ENCODE data around the gene CDC45.

CDC45 gene

GRCh38 chr22:19505735-19506126 lies 26.0 kb downstream of the CDC45 start:
- Histone ChIP-seq H3K9me3 (ENCODE audit: control insufficient read depth, insufficient read depth, low read depth, low read length) (no peaks in the 10 kb centered on the region), H3K4me1 (ENCODE audit: control insufficient read depth, insufficient read depth, low read length) (no peaks in the 10 kb centered on the region), H3K4me3 (ENCODE audit: low read depth, low read length) (no peak overlapping the region), H3K27ac (ENCODE audit: extremely low read depth, low read depth, low read length) (no peak overlapping the region), H3K36me3 (ENCODE audit: control insufficient read depth in 2 of 2, insufficient read depth in 1 of 2, low read length in 2 of 2) (peaks cover 4 to 74% of the 10 kb centered on the region in 2 experiments; a peak in 1 of 3 replicates)
- ChIA-PET CTCF (interaction anchor here (0.6 kb wide), 1 partner anchor 30 kb away, joined by 3 read pairs; no protein-coding TSS in a partner anchor), POLR2A (no interaction called here)
- TF ChIP-seq GLI2 (tag by site-specific recombination; IDR thresholded peaks at IDR 0.05; ENCODE audit: borderline replicate concordance, low read depth) (no peak), ZNF596 (tag by site-specific recombination; IDR thresholded peaks at IDR 0.05) (no peak), RBAK (tag by site-specific recombination; IDR thresholded peaks at IDR 0.05) (no peak), IKZF3 (tag by site-specific recombination; IDR thresholded peaks at IDR 0.05) (no peak)

DNA sequence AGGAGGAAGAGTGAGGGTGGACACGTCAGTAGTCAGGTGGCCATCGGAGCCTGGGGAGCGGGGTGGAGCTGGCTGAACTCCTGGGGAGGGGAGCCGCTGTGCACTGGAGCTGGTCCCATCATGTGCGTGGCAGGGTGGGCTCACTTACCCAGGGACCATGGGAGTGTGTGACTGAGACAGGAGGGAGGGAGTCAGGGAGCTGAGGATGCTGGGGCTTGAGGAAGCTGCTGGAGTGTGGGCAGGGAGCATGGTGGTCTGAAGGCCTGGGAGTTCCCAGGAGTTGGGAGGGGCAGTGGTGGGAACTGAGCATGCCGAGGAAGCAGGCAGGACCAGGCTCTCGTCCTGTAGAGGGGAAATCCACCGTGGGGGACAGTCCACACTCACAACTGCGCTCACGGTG lies 26.5 kb downstream of the CDC45 start:
- H3K9me3 ChIP-seq (ENCODE audit: control insufficient read depth, insufficient read depth, low read depth, low read length) = no peaks in the 10 kb centered on the region
- POLR2A ChIA-PET = no interaction called here
- TF ChIP-seq ZFP41 (tag by site-specific recombination; IDR thresholded peaks at IDR 0.05; ENCODE audit: borderline replicate concordance) (no peak), REPIN1 (tag by site-specific recombination; IDR thresholded peaks at IDR 0.05; ENCODE audit: low read depth) (no peak), ZNF221 (tag by site-specific recombination; IDR thresholded peaks at IDR 0.05; ENCODE audit: borderline replicate concordance) (no peak), ZFP37 (tag by site-specific recombination; IDR thresholded peaks at IDR 0.05) (no peak), ZNF510 (tag by site-specific recombination; IDR thresholded peaks at IDR 0.05; ENCODE audit: insufficient replicate concordance) (no peak), ZNF521 (tag by site-specific recombination; IDR thresholded peaks at IDR 0.05) (no peak)
- TF ChIP-seq, protein P1, sequence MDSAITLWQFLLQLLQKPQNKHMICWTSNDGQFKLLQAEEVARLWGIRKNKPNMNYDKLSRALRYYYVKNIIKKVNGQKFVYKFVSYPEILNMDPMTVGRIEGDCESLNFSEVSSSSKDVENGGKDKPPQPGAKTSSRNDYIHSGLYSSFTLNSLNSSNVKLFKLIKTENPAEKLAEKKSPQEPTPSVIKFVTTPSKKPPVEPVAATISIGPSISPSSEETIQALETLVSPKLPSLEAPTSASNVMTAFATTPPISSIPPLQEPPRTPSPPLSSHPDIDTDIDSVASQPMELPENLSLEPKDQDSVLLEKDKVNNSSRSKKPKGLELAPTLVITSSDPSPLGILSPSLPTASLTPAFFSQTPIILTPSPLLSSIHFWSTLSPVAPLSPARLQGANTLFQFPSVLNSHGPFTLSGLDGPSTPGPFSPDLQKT (IDR thresholded peaks at IDR 0.05; ENCODE audit: borderline replicate concordance, low read depth, low read length) = no peak
- H3K36me3 ChIP-seq (ENCODE audit: control insufficient read depth in 2 of 2, insufficient read depth in 1 of 2, low read length in 2 of 2) = peaks cover 4 to 74% of the 10 kb centered on the region in 2 experiments; a peak in 2 of 3 replicates
- CTCF ChIA-PET = interaction anchor here (0.6 kb wide), 1 partner anchor 31 kb away, joined by 3 read pairs; no protein-coding TSS in a partner anchor
- no peak overlapping the region for H3K4me3 ChIP-seq (ENCODE audit: low read depth, low read length)
- no peaks in the 10 kb centered on the region for H3K4me1 ChIP-seq (ENCODE audit: control insufficient read depth, insufficient read depth, low read length)
- no peak overlapping the region for H3K27ac ChIP-seq (ENCODE audit: extremely low read depth, low read depth, low read length)

DNA sequence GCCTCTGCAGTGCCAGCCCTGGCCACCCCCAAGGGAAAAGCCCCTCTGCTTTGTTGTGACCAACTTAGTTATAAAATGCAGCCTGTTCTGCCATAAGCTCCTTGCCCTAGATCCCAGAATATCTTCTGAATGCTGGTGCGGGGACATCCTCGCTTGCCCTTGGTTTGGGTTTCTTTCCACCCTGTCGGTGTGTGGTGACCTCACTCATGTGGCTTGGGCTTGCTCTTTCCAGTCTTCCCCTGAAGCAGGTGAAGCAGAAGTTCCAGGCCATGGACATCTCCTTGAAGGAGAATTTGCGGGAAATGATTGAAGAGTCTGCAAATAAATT lies 27.8 kb downstream of the CDC45 start:
- no peaks in the 10 kb centered on the region for H3K9me3 ChIP-seq (ENCODE audit: control insufficient read depth, insufficient read depth, low read depth, low read length)
- H3K4me3 ChIP-seq (ENCODE audit: low read depth, low read length) = no peak overlapping the region
- H3K36me3 ChIP-seq (ENCODE audit: control insufficient read depth in 2 of 2, insufficient read depth in 1 of 2, low read length in 2 of 2) = peaks cover 4 to 85% of the 10 kb centered on the region in 2 experiments; a peak in 2 of 3 replicates
- H3K4me1 ChIP-seq (ENCODE audit: control insufficient read depth, insufficient read depth, low read length) = no peaks in the 10 kb centered on the region
- ChIA-PET POLR2A (interaction anchor here (1.5 kb wide), 1 partner anchor 9 kb away, joined by 3 read pairs; no protein-coding TSS in a partner anchor), CTCF (no interaction called here)
- TF ChIP-seq, protein P2, sequence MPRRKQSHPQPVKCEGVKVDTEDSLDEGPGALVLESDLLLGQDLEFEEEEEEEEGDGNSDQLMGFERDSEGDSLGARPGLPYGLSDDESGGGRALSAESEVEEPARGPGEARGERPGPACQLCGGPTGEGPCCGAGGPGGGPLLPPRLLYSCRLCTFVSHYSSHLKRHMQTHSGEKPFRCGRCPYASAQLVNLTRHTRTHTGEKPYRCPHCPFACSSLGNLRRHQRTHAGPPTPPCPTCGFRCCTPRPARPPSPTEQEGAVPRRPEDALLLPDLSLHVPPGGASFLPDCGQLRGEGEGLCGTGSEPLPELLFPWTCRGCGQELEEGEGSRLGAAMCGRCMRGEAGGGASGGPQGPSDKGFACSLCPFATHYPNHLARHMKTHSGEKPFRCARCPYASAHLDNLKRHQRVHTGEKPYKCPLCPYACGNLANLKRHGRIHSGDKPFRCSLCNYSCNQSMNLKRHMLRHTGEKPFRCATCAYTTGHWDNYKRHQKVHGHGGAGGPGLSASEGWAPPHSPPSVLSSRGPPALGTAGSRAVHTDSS (tag by site-specific recombination; IDR thresholded peaks at IDR 0.05) = no peak
- H3K27ac ChIP-seq (ENCODE audit: extremely low read depth, low read depth, low read length) = no peak overlapping the region

DNA sequence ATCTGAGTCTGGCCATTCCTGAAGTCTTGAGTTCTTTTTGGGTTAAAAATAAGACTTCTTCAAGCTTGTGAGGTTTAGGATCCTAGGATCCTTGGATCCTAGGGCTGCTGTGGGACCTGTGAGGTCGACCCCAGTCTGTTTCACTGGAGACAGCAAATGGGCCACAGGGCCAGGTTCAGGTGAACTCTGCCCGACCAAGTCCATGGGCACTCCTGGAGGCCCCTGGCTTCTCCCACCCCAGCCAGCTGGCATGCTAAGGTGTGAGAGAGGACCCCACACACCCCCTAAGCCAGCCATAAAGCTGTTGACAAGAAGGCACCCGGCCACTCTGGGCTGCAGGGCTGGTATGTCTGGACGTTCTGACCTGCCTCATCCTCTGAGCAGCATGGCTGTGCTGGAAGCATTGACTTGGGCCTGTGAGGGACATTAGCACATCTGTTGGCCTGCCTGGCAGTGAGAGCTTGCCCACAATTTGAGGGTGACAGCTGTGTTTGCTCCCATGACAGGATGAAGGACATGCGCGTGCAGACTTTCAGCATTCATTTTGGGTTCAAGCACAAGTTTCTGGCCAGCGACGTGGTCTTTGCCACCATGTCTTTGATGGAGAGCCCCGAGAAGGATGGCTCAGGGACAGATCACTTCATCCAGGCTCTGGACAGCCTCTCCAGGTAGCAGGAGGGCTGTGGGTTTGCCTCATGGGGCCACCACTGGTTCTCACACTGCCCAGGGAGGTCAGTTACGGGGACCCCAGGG lies 28.5 kb downstream of the CDC45 start:
- Histone ChIP-seq H3K4me1 (ENCODE audit: control insufficient read depth, insufficient read depth, low read length) (no peaks in the 10 kb centered on the region), H3K36me3 (ENCODE audit: control insufficient read depth in 2 of 2, insufficient read depth in 1 of 2, low read length in 2 of 2) (peaks cover 7 to 91% of the 10 kb centered on the region in 2 experiments; a peak in 2 of 3 replicates), H3K9me3 (ENCODE audit: control insufficient read depth, insufficient read depth, low read depth, low read length) (no peaks in the 10 kb centered on the region), H3K27ac (ENCODE audit: extremely low read depth, low read depth, low read length) (no peak overlapping the region), H3K4me3 (ENCODE audit: low read depth, low read length) (no peak overlapping the region)
- CTCF ChIA-PET = no interaction called here
- POLR2A ChIA-PET = interaction anchor here (1.5 kb wide), 1 partner anchor 10 kb away, joined by 3 read pairs; no protein-coding TSS in a partner anchor
- TF ChIP-seq ZNF48 (tag by site-specific recombination; IDR thresholded peaks at IDR 0.05) (no peak), TCF7L2 (IDR thresholded peaks at IDR 0.05; ENCODE audit: borderline replicate concordance, low read depth, low read length) (no peak), ZNF639 (tag by site-specific recombination; IDR thresholded peaks at IDR 0.05) (no peak), ZNF558 (tag by site-specific recombination; IDR thresholded peaks at IDR 0.05) (0 out of 2 replicates have a peak, but pooled peaks have one; percentile 41)

All from HEK293 (cell line).